HFFc6 (cell line): ENCODE measurements around the gene PTCHD4. TPM values are rescaled to one million over a fixed set of nuclear protein-coding genes. Genes with fewer than 3 reads are reported as not detected.
A peak's percentile ranks its signal among the peaks of the same experiment; 100 is the strongest.

Experiments used
- DNase-seq: peaks from one replicate; pipeline ENCODE4 v3.0.0-alpha.2; 2018
- H3K27ac Mint-ChIP-seq: 2 replicates; pipeline ENCODE4 v1.8.0; 2020; ENCODE audit warnings: mild to moderate bottlenecking, mixed read lengths
- H3K27me3 Mint-ChIP-seq: 2 replicates; pipeline ENCODE4 v1.8.0; 2021; ENCODE audit warnings: mild to moderate bottlenecking, moderate library complexity, mixed read lengths; ENCODE audit not compliant: insufficient read depth
- H3K36me3 Mint-ChIP-seq: 2 replicates; pipeline ENCODE4 v1.8.0; 2021; ENCODE audit warnings: low read depth, mixed read lengths
- H3K4me1 Mint-ChIP-seq: 2 replicates; pipeline ENCODE4 v1.8.0; 2020; ENCODE audit warnings: low read depth, mixed read lengths
- H3K4me3 Mint-ChIP-seq: 2 replicates; pipeline ENCODE4 v1.8.0; 2020; ENCODE audit warnings: mild to moderate bottlenecking, moderate library complexity, mixed read lengths
- H3K9me3 Mint-ChIP-seq: 2 replicates; pipeline ENCODE4 v1.8.0; 2020; ENCODE audit warnings: mild to moderate bottlenecking, mixed read lengths
- total RNA-seq, 6 experiments: library from RNA; stranded (reverse); fragmentation: NEBNext Ultra II Directional; extraction: Animal tissue kit (Norgen Biotek cat#: 25700); gene quantifications; 2 replicates in 1 of 6; 3 replicates in 5 of 6; pipeline ENCODE4 v1.2.3, GENCODE V29; 2021
- TF ChIP-seq, protein P1 (sequence below): fragments of 200-600 bp; sonication (generic); IDR thresholded peaks from 2 replicates; pipeline ENCODE4 v1.5.0; 2021; ENCODE audit warnings: antibody characterized with exemption, mild to moderate bottlenecking

The PTCHD4 gene
- total RNA-seq, 6 experiments from 2014 or later: 1.2 to 9.7 (median 8.5) TPM

GRCh38 chr6:48141975-48142374, 31.0 kb upstream of the PTCHD4 start:
- Mint-ChIP-seq H3K9me3 (no peaks in the 10 kb centered on the region; the same call in 1 of the 2 replicates), H3K36me3 (no peaks in the 10 kb centered on the region), H3K4me1 (no peaks in the 10 kb centered on the region; the same call in 1 of the 2 replicates), H3K4me3 (no peak overlapping the region), H3K27me3 (no peaks in the 10 kb centered on the region; the same call in none of the 2 replicates), H3K27ac (no peak overlapping the region)
- DNase-seq: no peak
- TF ChIP-seq, protein P1, sequence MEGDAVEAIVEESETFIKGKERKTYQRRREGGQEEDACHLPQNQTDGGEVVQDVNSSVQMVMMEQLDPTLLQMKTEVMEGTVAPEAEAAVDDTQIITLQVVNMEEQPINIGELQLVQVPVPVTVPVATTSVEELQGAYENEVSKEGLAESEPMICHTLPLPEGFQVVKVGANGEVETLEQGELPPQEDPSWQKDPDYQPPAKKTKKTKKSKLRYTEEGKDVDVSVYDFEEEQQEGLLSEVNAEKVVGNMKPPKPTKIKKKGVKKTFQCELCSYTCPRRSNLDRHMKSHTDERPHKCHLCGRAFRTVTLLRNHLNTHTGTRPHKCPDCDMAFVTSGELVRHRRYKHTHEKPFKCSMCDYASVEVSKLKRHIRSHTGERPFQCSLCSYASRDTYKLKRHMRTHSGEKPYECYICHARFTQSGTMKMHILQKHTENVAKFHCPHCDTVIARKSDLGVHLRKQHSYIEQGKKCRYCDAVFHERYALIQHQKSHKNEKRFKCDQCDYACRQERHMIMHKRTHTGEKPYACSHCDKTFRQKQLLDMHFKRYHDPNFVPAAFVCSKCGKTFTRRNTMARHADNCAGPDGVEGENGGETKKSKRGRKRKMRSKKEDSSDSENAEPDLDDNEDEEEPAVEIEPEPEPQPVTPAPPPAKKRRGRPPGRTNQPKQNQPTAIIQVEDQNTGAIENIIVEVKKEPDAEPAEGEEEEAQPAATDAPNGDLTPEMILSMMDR: no peak

DNA sequence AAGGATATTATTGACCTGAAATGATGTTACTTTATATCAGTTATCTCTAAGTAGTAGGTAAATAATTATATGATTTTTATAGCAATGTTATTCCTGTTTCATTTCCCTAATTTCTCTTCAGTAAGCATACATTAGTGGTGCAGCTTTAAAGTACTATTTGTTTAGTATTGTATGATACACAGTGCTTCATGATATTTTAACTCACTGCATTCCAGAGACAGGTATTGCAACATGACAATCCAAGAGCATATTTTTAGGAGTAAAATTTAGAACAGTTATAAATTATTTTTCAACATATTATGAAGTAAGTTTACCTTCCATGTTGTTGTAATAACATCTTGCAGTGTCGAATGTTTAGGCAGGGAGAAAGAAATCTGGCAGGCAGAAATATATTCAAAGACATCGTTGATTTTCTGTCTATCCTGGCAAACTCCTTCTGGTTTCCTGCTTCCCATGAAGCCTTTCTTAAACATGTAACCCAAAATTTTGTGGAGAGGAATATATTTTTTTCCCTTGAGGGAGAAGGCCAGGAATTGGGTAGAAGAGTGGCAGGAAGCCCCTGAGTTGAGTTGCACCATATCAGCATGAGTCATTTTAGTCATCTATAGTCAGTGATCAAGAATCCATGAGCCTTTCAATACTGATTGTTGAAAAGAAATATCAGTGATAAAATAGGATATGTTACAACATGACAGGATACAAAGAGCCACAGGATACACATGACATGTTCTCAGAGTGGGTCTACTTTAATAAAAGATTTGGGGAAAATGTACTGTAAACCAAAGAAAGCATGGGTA, 29.0 kb upstream of the PTCHD4 start:
- Mint-ChIP-seq H3K4me1 (peaks cover 17% of the 10 kb centered on the region), H3K9me3 (no peaks in the 10 kb centered on the region; the same call in none of the 2 replicates), H3K27me3 (no peaks in the 10 kb centered on the region; the same call in 1 of the 2 replicates), H3K4me3 (no peak overlapping the region), H3K36me3 (no peaks in the 10 kb centered on the region), H3K27ac (no peak overlapping the region)
- TF ChIP-seq, protein P1: no peak
- DNase-seq: no peak

DNA sequence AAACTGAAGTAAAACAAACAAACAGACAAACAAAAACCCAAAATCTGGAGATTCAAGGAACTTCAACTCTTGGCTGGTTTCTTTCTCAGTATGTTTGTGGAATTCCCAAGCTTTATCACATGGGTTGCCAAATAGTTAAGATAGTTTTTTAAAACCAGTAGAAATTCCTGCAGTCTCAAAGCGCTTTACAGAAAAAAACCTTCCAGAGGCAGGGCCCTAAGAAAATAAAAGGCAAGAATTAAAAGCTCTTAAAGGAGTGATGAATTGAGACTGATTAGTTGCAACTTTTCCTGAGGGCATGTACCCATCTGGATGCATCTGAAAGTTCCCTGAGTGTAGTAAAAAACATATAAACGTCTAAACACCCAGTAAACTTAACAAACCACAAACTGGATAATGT, 25.9 kb upstream of the PTCHD4 start:
- no peaks in the 10 kb centered on the region for H3K36me3 Mint-ChIP-seq
- TF ChIP-seq, protein P1: no peak
- H3K27me3 Mint-ChIP-seq: no peaks in the 10 kb centered on the region
- no peaks in the 10 kb centered on the region; the same call in 1 of the 2 replicates for H3K9me3 Mint-ChIP-seq
- peaks cover 17% of the 10 kb centered on the region for H3K4me1 Mint-ChIP-seq
- no peak for DNase-seq
- no peak overlapping the region for H3K4me3 Mint-ChIP-seq
- no peak overlapping the region for H3K27ac Mint-ChIP-seq

- TF ChIP-seq, protein P1: no peak
- H3K9me3 Mint-ChIP-seq: no peaks in the 10 kb centered on the region; the same call in 1 of the 2 replicates
- DNase-seq: peak; percentile 0
- peak overlapping the region; percentile 13; the same call in 1 of the 2 replicates for H3K4me3 Mint-ChIP-seq
- no peaks in the 10 kb centered on the region for H3K27me3 Mint-ChIP-seq
- H3K36me3 Mint-ChIP-seq: no peaks in the 10 kb centered on the region
- H3K27ac Mint-ChIP-seq: peak overlapping the region; percentile 61
- peaks cover 17% of the 10 kb centered on the region for H3K4me1 Mint-ChIP-seq
Measured at GRCh38 chr6:48135323-48136084, 24.5 kb upstream of the PTCHD4 start.

DNA sequence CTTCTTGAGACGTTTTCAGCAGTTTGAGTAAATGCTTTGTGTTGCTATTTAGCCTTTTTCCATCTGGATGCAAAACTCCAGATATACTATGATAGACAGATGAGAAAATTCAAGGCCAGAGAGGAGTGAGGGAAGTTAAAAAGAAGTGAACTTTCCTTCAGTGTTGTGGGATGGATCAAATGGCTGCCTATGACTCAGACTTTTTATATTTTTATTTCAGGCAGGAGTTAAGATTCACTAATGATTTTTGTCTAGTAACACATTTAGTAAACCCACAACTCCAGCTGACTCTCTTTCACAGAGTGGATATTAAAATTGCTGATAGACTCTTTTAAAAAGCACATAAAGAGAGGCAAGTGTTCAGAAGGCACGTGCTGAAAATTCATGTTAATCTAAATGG, 23.2 kb upstream of the PTCHD4 start:
- H3K27me3 Mint-ChIP-seq: no peaks in the 10 kb centered on the region
- DNase-seq: no peak
- no peaks in the 10 kb centered on the region; the same call in 1 of the 2 replicates for H3K9me3 Mint-ChIP-seq
- TF ChIP-seq, protein P1: no peak
- H3K4me1 Mint-ChIP-seq: peaks cover 17% of the 10 kb centered on the region
- H3K36me3 Mint-ChIP-seq: no peaks in the 10 kb centered on the region
- no peak overlapping the region for H3K4me3 Mint-ChIP-seq
- no peak overlapping the region for H3K27ac Mint-ChIP-seq
